HFF-Myc (cell line): ENCODE results near the gene IRF3.

Experiments used
- DNase-seq: peaks from one replicate; pipeline ENCODE4 v3.0.0-alpha.2; 2011; ENCODE audit warnings: low read depth; ENCODE audit errors: extremely low read depth
- H3K4me3 ChIP-seq: replicated peaks from 2 replicates; pipeline ENCODE4 v1.5.1; 2011; ENCODE audit warnings: low read depth, mild to moderate bottlenecking, control low read depth, low read length
- CTCF ChIP-seq: IDR thresholded peaks from 2 replicates; pipeline ENCODE4 v1.5.1; 2012; ENCODE audit warnings: mild to moderate bottlenecking, low read depth, low read length, control low read depth; ENCODE audit errors: missing control alignments

Gene IRF3

GRCh38 chr19:49677901-49678674 lies 12.4 kb upstream of the IRF3 start:
- peak; percentile 64 for TF ChIP-seq CTCF
- no peak for DNase-seq

GRCh38 chr19:49677231-49677900 lies 11.7 kb upstream of the IRF3 start, which contains the start of gene PRMT1:
Gene PRMT1 (plus strand): TSS chr19:49677271. CDS start chr19:49677281, 10 bp downstream.
- no peak for DNase-seq
- H3K4me3 ChIP-seq = peak within 1 kb of the TSS; percentile 99
- no peak for TF ChIP-seq CTCF

More at GRCh38 chr19:49677901-49678674, 12.4 kb upstream of the IRF3 start:
- H3K4me3 ChIP-seq = peak overlapping the region; percentile 99

GRCh38 chr19:49676784-49677230 lies 11.2 kb upstream of the IRF3 start:
- no peak for TF ChIP-seq CTCF

GRCh38 chr19:49676136-49676783 lies 10.6 kb upstream of the IRF3 start:
- TF ChIP-seq CTCF = no peak
- DNase-seq = peak; percentile 88
- peak overlapping the region; percentile 99 for H3K4me3 ChIP-seq

More at GRCh38 chr19:49676784-49677230, 11.2 kb upstream of the IRF3 start:
- H3K4me3 ChIP-seq = peak overlapping the region; percentile 99
- peak; percentile 100 for DNase-seq

- peak; percentile 93 for TF ChIP-seq CTCF
- no peak overlapping the region for H3K4me3 ChIP-seq
- DNase-seq = no peak
Measured at GRCh38 chr19:49672131-49672919, 6.7 kb upstream of the IRF3 start.

- H3K4me3 ChIP-seq = no peak overlapping the region
- no peak for TF ChIP-seq CTCF
- no peak for DNase-seq
Measured at GRCh38 chr19:49669516-49669915, 3.9 kb upstream of the IRF3 start.
